ENCODE data around the gene XRN1.

DNA sequence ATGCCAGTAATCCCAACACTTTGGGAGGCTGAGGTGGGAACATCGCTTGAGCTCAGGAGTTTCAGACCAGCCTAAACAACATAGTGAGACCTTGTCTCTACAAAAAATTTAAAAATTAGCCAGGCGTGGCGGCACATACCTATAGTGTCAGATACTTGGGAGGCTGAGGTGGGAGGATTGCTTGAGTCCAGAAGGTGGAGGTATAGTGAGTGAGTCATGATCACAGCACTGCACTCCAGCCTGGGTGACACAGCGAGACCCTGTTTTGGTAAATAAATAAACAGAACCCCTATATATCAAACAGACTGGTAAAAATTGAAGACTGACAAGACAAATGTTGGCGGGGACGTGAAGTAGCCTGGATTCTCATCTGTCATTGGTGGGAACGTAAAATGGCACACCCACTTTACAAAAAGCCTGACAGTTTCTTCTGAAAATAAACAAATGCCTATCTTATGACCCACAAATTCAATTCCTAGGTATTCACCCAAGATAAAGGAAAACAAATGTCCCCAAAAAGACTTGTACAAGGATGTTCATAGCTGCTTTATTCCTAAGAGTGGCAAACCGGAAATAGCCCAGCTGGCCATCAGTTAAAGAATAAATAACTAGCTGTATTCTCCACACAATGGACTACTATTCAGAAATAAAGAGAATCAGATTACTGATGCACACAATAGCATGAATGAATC lies 175.5 kb downstream of the XRN1 start:
- TF ChIP-seq, protein P1, sequence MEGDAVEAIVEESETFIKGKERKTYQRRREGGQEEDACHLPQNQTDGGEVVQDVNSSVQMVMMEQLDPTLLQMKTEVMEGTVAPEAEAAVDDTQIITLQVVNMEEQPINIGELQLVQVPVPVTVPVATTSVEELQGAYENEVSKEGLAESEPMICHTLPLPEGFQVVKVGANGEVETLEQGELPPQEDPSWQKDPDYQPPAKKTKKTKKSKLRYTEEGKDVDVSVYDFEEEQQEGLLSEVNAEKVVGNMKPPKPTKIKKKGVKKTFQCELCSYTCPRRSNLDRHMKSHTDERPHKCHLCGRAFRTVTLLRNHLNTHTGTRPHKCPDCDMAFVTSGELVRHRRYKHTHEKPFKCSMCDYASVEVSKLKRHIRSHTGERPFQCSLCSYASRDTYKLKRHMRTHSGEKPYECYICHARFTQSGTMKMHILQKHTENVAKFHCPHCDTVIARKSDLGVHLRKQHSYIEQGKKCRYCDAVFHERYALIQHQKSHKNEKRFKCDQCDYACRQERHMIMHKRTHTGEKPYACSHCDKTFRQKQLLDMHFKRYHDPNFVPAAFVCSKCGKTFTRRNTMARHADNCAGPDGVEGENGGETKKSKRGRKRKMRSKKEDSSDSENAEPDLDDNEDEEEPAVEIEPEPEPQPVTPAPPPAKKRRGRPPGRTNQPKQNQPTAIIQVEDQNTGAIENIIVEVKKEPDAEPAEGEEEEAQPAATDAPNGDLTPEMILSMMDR (IDR thresholded peaks at IDR 0.05; ENCODE audit: insufficient read depth, low read length, poor library complexity, severe bottlenecking), result no peak
- TF ChIP-seq EZH2phosphoT487 (conservative IDR thresholded peaks at IDR 0.05; ENCODE audit: low read length), result no peak

Data from SU-DHL-6 (cell line).